Fibroblast of lung (primary cell): Measurements from ENCODE around the gene LRRC17.

ENCODE experiments used
- EZH2 ChIP-seq: IDR thresholded peaks from 2 replicates; pipeline ENCODE4 v1.5.1; 2012; ENCODE audit warnings: low read length, control low read depth, mild to moderate bottlenecking; ENCODE audit errors: missing control alignments
- TF ChIP-seq, protein P1 (sequence below), 2 donors: IDR thresholded peaks in 1 of 2; conservative IDR thresholded peaks in 1 of 2; 1 replicate in 1 of 2; 2 replicates in 1 of 2; pipeline ENCODE4 v1.5.1; 2011 to 2012; ENCODE audit warnings: low read length in 2 of 2, control low read depth in 1 of 2, inconsistent platforms in 1 of 2, low read depth in 1 of 2, mild to moderate bottlenecking in 1 of 2

DNA sequence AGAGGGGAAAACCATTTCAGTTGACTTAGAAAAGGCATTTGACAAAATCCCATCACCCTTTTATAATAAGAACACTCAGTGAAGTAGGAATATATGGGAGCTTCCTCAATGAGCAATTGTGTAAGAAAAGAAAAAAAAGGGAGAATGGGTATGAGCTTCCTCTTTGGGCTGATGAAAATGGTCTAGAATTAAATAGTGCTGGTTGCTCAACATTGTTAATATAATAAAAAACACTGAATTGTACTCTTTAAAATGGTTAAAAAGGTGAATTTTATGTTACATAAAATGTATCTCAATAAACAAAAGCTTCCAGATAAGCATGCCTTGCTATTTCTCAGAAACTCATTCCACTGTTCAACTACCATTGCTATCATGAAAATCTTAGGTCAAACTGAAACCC lies 40.6 kb downstream of the LRRC17 start:
- TF ChIP-seq, protein P1, sequence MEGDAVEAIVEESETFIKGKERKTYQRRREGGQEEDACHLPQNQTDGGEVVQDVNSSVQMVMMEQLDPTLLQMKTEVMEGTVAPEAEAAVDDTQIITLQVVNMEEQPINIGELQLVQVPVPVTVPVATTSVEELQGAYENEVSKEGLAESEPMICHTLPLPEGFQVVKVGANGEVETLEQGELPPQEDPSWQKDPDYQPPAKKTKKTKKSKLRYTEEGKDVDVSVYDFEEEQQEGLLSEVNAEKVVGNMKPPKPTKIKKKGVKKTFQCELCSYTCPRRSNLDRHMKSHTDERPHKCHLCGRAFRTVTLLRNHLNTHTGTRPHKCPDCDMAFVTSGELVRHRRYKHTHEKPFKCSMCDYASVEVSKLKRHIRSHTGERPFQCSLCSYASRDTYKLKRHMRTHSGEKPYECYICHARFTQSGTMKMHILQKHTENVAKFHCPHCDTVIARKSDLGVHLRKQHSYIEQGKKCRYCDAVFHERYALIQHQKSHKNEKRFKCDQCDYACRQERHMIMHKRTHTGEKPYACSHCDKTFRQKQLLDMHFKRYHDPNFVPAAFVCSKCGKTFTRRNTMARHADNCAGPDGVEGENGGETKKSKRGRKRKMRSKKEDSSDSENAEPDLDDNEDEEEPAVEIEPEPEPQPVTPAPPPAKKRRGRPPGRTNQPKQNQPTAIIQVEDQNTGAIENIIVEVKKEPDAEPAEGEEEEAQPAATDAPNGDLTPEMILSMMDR (conservative IDR thresholded peaks at IDR 0.05 in 1 of 2, IDR thresholded peaks at IDR 0.05 in 1 of 2; ENCODE audit: low read depth in 1 of 2, low read length in 2 of 2) = no peak
- TF ChIP-seq EZH2 = no peak
